ENCODE data around the gene UGT1A8. TPM values are rescaled to one million over a fixed set of nuclear protein-coding genes. Genes with fewer than 3 reads are reported as not detected.

Gene UGT1A8
- total and polyA plus RNA-seq, 10 donors, result not detected

- no peaks in the 10 kb centered on the region for H3K36me3 ChIP-seq
- H3K27me3 ChIP-seq (replicated peaks in 1 of 7), result peaks cover 0 to 10% (median 0%) of the 10 kb centered on the region in 7 donors
- H3K9me3 ChIP-seq, result no peaks in the 10 kb centered on the region
- H3K27ac ChIP-seq, result no peak overlapping the region
- 55 to 73% (median 67%) methylated on average over 1 of the region's 1 CpG for WGBS, 5 donors
- no peak for TF ChIP-seq POLR2A (IDR thresholded peaks at IDR 0.05)
- no peak for TF ChIP-seq POLR2AphosphoS5 (IDR thresholded peaks at IDR 0.05)
- TF ChIP-seq CTCF (IDR thresholded peaks at IDR 0.05 in 8 of 11, conservative IDR thresholded peaks at IDR 0.05 in 3 of 11), result no peak
- no peak for DNase-seq
- intact Hi-C loops (cut with DNase I; ENCODE audit: low total_unique reads), result no loop called here
- H3K4me1 ChIP-seq, result no peaks in the 10 kb centered on the region
- no peak overlapping the region for H3K4me3 ChIP-seq
Measured at GRCh38 chr2:233674314-233674713, 56.9 kb downstream of the UGT1A8 start.

- TF ChIP-seq CTCF (IDR thresholded peaks at IDR 0.05 in 8 of 11, conservative IDR thresholded peaks at IDR 0.05 in 3 of 11) (no peak), POLR2A (IDR thresholded peaks at IDR 0.05) (no peak), POLR2AphosphoS5 (IDR thresholded peaks at IDR 0.05) (no peak)
- DNase-seq, result no peak
- Histone ChIP-seq H3K27ac (no peak overlapping the region), H3K27me3 (replicated peaks in 1 of 7) (peaks cover 0 to 10% (median 0%) of the 10 kb centered on the region in 7 donors), H3K4me3 (no peak overlapping the region), H3K9me3 (no peaks in the 10 kb centered on the region), H3K36me3 (no peaks in the 10 kb centered on the region), H3K4me1 (no peaks in the 10 kb centered on the region)
- intact Hi-C loops (cut with DNase I; ENCODE audit: low total_unique reads), result no loop called here
- 56 to 78% (median 74%) methylated on average over 4 of the region's 4 CpGs for WGBS, 5 donors
Measured at GRCh38 chr2:233674995-233675394, 57.6 kb downstream of the UGT1A8 start.

GRCh38 chr2:233676046-233676445 lies 58.6 kb downstream of the UGT1A8 start:
- WGBS, 5 donors, result 82 to 93% (median 85%) methylated on average over 2 of the region's 2 CpGs
- intact Hi-C loops (cut with DNase I; ENCODE audit: low total_unique reads), result no loop called here
- no peak for DNase-seq

GRCh38 chr2:233679196-233679595 lies 61.8 kb downstream of the UGT1A8 start:
- no peaks in the 10 kb centered on the region for H3K4me1 ChIP-seq
- H3K27ac ChIP-seq, result no peak overlapping the region
- no peak for DNase-seq
- H3K4me3 ChIP-seq, result no peak overlapping the region
- WGBS, 5 donors, result 67 to 88% (median 82%) methylated on average over 4 of the region's 4 CpGs
- intact Hi-C loops (cut with DNase I; ENCODE audit: low total_unique reads), result no loop called here
- H3K36me3 ChIP-seq, result no peaks in the 10 kb centered on the region
- TF ChIP-seq POLR2AphosphoS5 (IDR thresholded peaks at IDR 0.05) (no peak), CTCF (IDR thresholded peaks at IDR 0.05 in 8 of 11, conservative IDR thresholded peaks at IDR 0.05 in 3 of 11) (no peak), POLR2A (IDR thresholded peaks at IDR 0.05) (no peak)
- H3K9me3 ChIP-seq, result no peaks in the 10 kb centered on the region
- H3K27me3 ChIP-seq (replicated peaks in 1 of 7), result peaks cover 0 to 7% (median 0%) of the 10 kb centered on the region in 7 donors

More at GRCh38 chr2:233676046-233676445, 58.6 kb downstream of the UGT1A8 start:
- no peak overlapping the region for H3K4me3 ChIP-seq
- H3K4me1 ChIP-seq, result no peaks in the 10 kb centered on the region
- H3K36me3 ChIP-seq, result no peaks in the 10 kb centered on the region
- no peak overlapping the region for H3K27ac ChIP-seq
- TF ChIP-seq CTCF (IDR thresholded peaks at IDR 0.05 in 8 of 11, conservative IDR thresholded peaks at IDR 0.05 in 3 of 11) (no peak), POLR2AphosphoS5 (IDR thresholded peaks at IDR 0.05) (no peak), POLR2A (IDR thresholded peaks at IDR 0.05) (no peak)
- H3K27me3 ChIP-seq (replicated peaks in 1 of 7), result peaks cover 0 to 7% (median 0%) of the 10 kb centered on the region in 7 donors
- H3K9me3 ChIP-seq, result no peaks in the 10 kb centered on the region

Measured in spleen (tissue), 11 donors.